D721Med (cell line): Measurements from ENCODE around the gene ATP7B.

Source experiments
- DNase-seq: peaks from one replicate; pipeline ENCODE4 v3.0.0; 2011; ENCODE audit warnings: low spot score; ENCODE audit not compliant: insufficient read length
- FAIRE-seq: peaks from 2 replicates; lab custom pipeline; 2011; peaks lifted over from hg19 to GRCh38; lab: Jason Lieb, UNC
- CTCF ChIP-seq: IDR thresholded peaks from 2 replicates; pipeline ENCODE4 v1.5.1; 2012; ENCODE audit warnings: mild to moderate bottlenecking, control low read depth; ENCODE audit not compliant: insufficient read depth; ENCODE audit errors: missing control alignments

ATP7B gene

GRCh38 chr13:51907040-51907732, 104.1 kb downstream of the ATP7B start:
- FAIRE-seq (no peak), DNase-seq (no peak)
- no peak for TF ChIP-seq CTCF

GRCh38 chr13:51906581-51906980, 104.7 kb downstream of the ATP7B start:
- no peak for FAIRE-seq
- no peak for TF ChIP-seq CTCF
- DNase-seq = no peak

GRCh38 chr13:51905787-51906186, 105.5 kb downstream of the ATP7B start:
- DNase-seq (no peak), FAIRE-seq (no peak)
- no peak for TF ChIP-seq CTCF

- DNase-seq (no peak), FAIRE-seq (no peak)
- TF ChIP-seq CTCF = no peak
Observed at GRCh38 chr13:51902776-51903175, 108.5 kb downstream of the ATP7B start.

- DNase-seq = no peak
- no peak for FAIRE-seq
Observed at GRCh38 chr13:51900471-51900870, 110.8 kb downstream of the ATP7B start.

GRCh38 chr13:51895906-51896888, 115.1 kb downstream of the ATP7B start:
- peak; percentile 38 for DNase-seq

More at GRCh38 chr13:51900471-51900870, 110.8 kb downstream of the ATP7B start:
- TF ChIP-seq CTCF = no peak

More at GRCh38 chr13:51895906-51896888, 115.1 kb downstream of the ATP7B start:
- no peak for FAIRE-seq
- peak; percentile 76 for TF ChIP-seq CTCF
